Erythroblast (primary cell): ENCODE results near the gene HSF5.
"Not testable (repeated sequence)": the region's sequence is repeated elsewhere in the genome, so short reads cannot be mapped to it uniquely, and the experiment has no call there.

Source experiments
- DNase-seq, 2 experiments: peaks; one replicate each; lab custom pipeline; 2025; lab: John Stamatoyannopoulos, UW
- GATA1 ChIP-seq: IDR thresholded peaks from 2 replicates; pipeline ENCODE4 v1.6.1; 2011; ENCODE audit warnings: low read depth, mild to moderate bottlenecking, control low read depth, low read length, moderate library complexity
- POLR2A ChIP-seq: IDR thresholded peaks from 2 replicates; pipeline ENCODE4 v1.6.1; 2011; ENCODE audit warnings: mild to moderate bottlenecking, low read length

The HSF5 gene

DNA sequence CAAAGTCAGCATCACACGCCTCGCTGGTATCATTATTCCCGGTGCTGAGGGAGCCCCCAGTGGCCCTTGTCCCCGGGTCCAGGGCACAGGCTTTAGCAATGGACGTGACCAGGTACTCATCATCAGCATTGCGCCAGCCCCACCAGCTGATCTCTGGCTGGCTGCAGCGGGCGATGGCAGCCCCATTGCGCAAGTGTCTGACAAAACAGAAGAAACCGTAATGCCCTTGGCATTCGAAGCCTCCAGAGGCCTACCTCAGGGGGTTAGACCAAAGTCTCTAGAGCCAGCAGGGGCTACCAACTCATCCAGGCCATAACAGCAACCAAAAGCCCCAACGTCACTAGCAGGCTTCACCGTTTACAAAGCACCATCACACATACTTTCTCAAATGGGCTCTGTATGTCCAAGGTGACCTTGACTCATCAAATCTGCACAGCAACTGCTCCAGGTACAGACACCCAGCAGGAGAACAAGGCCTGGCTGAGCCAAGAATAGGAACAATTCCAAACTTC lies 19.0 kb upstream of the HSF5 start:
- DNase-seq: no peak
- TF ChIP-seq POLR2A (no peak), GATA1 (no peak)

DNA sequence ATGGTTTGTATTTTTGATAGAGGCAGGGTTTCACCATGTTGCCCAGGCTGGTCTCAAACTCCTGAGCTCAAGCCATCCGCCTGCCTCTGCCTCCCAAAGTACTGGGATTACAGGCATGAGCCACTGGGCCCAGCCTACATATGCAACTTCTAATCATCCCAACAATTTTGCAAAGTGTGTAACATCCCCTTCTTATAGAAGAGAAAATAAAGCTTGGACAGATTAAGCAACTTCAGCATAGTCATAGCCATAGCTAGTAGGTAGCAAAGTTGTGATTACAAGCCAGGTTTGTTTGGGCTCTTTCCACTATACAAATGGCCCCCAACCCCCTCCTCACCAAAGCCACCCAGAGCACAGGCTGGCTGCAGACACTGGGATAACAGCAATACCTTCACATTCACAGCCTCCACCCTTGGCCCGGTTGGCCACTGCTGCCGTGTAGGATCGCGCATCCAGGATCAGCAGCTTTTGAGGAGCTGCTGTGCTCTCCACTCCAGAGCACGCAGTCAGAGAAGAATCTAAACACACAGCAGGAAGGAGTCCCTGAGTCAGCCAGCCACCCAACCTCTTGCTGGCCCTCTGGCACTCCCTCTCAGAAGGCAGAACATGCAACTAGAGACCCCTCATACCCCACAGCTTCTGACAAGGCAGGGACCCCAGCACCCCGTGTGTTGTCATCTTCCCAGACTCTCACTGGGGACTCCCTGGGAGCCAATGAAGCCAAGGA lies 18.3 kb upstream of the HSF5 start:
- no peak for DNase-seq
- TF ChIP-seq POLR2A (no peak), GATA1 (no peak)

DNA sequence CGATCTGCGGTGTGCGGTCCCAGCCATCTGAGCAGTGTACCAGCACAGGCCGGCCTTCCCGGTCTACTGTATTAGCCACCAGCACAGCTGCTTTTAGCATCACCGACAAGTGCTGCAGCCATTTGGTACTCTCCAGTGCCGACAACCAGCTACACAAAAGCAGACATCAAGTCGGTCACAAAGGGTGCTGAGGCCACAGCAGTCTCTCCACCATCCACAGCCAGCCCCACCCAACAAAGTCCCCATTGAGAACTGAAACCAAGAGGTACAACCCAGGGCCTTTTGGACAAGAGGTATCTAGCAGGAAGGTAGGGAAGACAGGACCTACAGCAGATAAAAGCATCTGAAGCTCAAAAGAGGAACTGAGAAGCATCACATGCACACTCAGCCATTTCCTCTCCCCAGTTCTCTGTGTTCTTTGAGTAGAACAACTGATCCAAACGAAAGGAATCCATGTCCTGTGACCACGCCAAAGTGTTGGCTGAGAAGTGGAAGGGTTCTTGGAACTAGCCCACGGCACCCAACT lies 16.7 kb upstream of the HSF5 start:
- no peak for DNase-seq
- TF ChIP-seq POLR2A: no peak

GRCh38 chr17:58503866-58504265 lies 15.7 kb upstream of the HSF5 start:
- no peak for DNase-seq
- TF ChIP-seq POLR2A (no peak), GATA1 (no peak)

GRCh38 chr17:58503134-58503533 lies 14.9 kb upstream of the HSF5 start:
- DNase-seq: not testable (repeated sequence)

GRCh38 chr17:58501451-58501850 lies 13.2 kb upstream of the HSF5 start:
- DNase-seq: no peak
- TF ChIP-seq POLR2A (no peak), GATA1 (no peak)

DNA sequence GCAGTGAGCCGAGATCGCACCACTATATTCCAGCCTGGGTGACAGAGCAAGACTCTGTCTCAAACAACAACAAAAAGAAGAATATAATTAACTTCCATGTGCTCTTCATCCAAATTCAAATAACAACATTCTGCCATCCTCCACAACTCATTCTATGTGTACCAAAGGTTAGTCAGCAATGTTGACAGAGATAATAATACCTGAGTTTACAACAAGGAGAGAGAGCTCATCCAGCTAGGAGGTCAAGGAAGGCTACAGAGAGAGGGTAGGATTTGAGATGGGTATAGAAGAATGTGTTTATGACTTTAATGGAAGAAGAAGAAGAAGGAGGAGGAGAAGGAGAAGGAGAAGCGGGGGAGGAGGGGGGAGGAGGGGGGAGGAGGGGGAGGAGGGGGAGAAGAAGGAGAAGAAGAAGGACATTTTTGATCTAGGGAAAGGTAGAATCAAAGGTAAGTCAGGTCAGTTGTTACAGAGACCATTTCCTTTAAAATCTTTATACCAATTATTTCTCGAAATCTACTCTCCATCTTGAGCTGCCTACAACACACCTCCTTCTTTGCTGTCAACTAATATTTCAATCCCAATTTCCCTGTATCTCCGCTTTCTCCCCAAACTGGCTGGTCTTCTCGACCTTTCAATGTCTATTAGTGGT lies 10.1 kb upstream of the HSF5 start:
- TF ChIP-seq POLR2A (no peak), GATA1 (no peak)
- DNase-seq: no peak

GRCh38 chr17:58493506-58493905 lies 5.3 kb upstream of the HSF5 start:
- peak in 1 of 2 experiments; percentile 45 for DNase-seq
- no peak for TF ChIP-seq POLR2A
- no peak for TF ChIP-seq GATA1

DNA sequence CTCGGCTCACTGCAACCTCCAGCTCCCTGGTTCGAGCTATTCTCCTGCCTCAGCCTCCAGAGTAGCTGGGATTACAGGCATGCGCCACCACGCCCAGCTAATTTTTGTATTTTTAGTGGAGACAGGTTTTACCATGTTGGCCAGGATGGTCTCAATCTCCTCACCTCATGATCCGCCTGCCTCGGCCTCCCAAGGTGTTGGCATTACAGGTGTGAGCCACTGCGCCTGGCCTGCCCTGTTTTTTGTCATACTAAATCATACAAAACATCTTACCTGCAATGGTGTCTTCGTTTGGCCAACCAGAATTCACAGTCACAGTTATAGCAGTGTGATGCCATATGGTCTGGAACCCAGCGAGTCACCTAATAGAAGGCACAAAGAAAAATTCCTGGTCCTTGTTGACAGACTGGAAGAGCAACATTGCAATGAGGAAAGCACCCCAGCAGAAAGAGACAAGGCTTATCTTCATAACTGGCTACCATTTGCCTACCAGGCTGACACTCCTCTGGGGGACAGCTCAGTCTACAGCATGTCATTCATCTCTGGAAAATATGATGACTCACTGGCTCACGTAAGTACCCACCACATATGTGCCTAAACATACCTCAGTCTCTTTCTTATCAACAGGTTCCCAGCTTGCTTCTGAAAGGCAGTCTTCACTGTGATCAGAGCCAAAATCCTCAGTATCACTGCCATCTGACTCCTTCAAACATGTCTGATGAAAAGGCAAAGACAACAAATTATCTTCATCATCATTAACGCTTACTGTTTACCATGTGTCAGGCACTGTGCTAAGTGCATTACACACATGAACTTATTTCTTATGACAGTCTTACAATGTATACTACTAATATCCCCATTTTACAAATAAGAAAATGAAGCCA lies 4.3 kb upstream of the HSF5 start:
- TF ChIP-seq GATA1 (no peak), POLR2A (peak; percentile 67)
- peak; percentile 95 to 97 for DNase-seq

DNA sequence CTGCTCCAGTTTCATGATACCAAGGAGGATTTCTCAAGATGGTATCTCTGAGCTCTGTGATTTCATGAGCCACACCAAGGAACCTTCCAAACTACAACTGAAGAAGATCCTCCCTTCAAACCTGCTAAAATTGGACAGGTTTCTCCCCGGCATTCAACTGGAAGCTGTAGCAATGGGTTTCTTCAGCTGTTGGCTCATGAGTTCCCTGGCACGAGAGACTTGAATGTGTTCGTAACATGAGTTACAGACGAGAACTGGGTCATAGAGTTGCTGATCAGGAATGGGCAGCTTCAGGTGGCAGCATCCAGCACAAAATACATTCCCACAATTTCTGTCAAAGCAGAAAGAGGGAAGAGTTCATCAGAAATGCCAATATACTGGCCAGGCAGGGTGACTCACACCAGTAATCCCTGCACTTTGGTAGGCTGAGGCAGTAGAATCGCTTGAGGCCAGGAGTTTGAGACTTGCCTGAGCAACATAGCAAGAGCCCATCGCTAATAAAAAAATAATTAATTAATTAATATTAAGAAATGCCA lies 3.4 kb upstream of the HSF5 start:
- TF ChIP-seq GATA1 (no peak), POLR2A (no peak)

GRCh38 chr17:58488428-58488890 lies 251 bp upstream of the HSF5 start:
- TF ChIP-seq POLR2A (no peak), GATA1 (no peak)
- no peak for DNase-seq

More for the DNA sequence above, 3.4 kb upstream of the HSF5 start:
- peak in 1 of 2 experiments; percentile 45 for DNase-seq

- no peak for TF ChIP-seq GATA1
- no peak for TF ChIP-seq POLR2A
Observed at GRCh38 chr17:58484600-58484999, 3.6 kb downstream of the HSF5 start.

DNA sequence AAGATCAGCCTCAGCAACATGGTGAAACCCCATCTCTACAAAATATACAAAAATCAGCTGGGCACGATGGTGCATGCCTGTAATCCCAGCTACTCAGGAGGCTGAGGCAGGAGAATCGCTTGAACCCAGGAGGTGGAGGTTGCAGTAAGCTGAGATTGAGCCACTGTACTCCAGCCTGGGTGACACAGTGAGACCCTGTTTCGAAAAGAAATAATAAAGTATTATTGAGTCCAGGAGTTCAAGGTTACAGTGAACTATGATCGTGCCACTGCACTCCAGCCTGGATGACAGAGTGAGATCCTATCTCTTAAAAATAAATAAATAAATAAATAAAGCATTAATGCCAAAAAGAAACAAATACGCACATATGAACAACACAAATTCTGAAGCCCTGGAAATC lies 6.4 kb downstream of the HSF5 start:
- not testable (repeated sequence) for DNase-seq

More at GRCh38 chr17:58484600-58484999, 3.6 kb downstream of the HSF5 start:
- DNase-seq: no peak

- TF ChIP-seq GATA1 (no peak), POLR2A (no peak)
- DNase-seq: no peak
Observed at GRCh38 chr17:58480090-58480489, 8.1 kb downstream of the HSF5 start.
